ENCODE data around the gene ROBO1.

DNA sequence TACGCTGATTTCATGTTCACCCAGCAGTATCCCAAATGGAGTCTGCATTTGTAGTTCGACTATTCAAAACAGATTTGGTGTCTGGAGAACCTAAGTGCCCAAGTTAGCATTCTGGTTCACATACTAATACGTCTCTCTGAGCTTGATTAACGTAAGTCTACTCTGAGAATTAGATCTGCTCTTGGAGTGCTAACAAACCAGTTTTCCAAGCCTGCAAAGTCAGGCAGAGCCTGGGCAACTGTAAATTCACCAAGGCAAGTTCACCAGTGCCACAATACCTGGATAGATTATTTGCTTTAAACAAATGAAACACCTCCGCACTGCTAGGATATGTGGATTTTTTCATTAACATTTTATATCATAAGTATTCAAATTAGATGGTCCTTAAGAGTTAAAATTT is 912.6 kb downstream of the ROBO1 start:
- TF ChIP-seq EZH2 (IDR thresholded peaks at IDR 0.05; ENCODE audit: insufficient read depth, poor library complexity, severe bottlenecking), result no peak
- TF ChIP-seq EZH2phosphoT487 (IDR thresholded peaks at IDR 0.05; ENCODE audit: insufficient read depth, low read depth), result no peak
